HuH-7 (cell line): ENCODE results near the gene PDGFB.
A peak's percentile ranks its signal among the peaks of the same experiment; 100 is the strongest.

Experiments used
- DNase-seq: peaks from one replicate; pipeline ENCODE4 v3.0.0; 2011; ENCODE audit warnings: low spot score

Gene PDGFB

DNA sequence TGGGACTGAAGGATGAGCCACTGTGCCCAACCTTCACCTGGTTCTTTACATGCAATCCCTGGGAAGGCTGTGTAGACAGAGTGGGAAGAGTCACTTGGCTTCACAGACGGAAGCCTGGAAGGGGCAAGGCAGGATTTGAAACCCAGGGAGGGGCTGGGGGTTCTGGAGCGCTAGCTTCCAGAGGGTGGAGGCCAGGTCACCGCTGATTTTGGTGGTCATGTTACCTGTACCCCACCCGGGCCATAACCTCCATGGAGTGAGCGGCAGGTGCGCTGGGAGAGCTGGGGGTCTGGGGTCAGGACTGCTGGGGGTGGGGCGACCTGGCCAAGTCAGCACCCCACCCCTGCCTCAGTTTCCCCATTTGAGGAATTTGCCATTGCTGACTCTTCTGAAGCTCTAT, 38.3 kb downstream of the PDGFB start:
- DNase-seq: no peak

DNA sequence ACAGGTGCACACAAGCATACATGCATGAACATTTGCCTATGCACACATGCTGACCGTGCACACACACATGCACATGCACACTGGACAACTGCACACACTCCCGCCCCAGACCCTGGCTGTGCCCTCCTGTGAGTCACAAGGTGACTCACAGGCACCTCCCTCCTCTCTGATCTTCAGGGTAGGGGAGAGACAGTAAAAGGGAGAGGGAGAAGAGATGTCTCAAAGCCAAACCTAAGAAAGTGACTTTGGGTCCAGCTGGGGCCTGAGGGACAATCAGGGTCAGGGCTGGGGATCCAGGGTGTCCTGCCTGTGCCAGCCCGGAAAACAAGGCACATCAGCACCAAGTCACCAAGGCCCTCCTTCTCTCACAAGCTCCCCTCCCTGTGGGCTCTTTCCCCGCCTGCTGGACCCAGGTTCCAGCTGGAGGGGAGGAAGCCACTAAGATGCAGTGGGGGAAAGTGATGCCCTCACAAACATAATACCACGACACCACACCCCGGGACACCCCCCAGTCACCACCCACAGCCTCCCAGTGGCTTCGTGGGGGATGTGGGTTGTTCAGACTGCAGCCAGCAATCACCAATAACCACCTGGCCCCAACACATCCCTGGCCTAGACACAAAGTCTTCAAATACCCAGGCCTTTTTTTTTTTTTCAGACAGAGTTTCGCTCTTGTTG, 39.3 kb downstream of the PDGFB start:
- no peak for DNase-seq

GRCh38 chr22:39204216-39204615, 40.6 kb downstream of the PDGFB start:
- DNase-seq: no peak

DNA sequence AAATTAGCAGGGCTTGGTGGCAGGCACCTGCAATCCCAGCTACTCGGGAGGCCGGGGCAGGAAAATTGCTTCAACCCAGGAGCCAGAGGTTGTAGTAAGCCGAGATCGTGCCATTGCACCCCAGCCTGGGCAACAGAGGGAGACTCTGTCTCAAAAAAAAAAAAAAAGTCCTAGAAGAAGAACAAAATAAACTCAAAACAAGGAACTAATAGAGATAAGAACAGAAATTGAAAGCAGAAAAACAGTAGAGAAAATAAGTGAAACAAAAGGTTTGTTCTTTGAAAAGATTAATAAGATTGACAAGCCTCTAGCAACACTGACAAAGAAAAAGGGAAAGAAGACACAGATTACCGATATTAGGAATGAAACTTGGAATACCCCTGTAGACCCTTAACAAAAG, 47.2 kb downstream of the PDGFB start:
- DNase-seq: no peak

- DNase-seq: no peak
Observed at GRCh38 chr22:39194098-39194497, 50.7 kb downstream of the PDGFB start.

DNA sequence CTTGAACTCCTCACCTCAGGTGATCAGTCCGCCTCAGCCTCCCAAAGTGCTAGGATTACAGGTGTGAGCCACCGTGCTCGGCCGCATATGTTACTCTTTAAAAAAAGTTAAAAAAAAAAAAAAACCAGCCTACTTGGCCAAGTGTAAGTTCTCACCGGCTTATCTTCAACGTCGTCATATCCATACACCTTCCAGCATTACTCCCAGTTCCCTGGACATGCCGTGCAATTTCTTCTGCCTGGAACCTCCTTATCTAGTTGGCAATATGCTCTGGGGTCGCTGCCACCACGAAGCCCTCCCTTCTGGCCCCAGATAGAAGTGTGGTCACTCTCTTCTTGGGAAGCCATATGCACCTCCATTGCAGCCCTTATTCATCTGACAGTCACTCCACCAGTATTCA, 56.0 kb downstream of the PDGFB start:
- DNase-seq: no peak

- no peak for DNase-seq
Observed at GRCh38 chr22:39185601-39186012, 59.2 kb downstream of the PDGFB start.

GRCh38 chr22:39184586-39185577, 59.9 kb downstream of the PDGFB start:
- DNase-seq: no peak

DNA sequence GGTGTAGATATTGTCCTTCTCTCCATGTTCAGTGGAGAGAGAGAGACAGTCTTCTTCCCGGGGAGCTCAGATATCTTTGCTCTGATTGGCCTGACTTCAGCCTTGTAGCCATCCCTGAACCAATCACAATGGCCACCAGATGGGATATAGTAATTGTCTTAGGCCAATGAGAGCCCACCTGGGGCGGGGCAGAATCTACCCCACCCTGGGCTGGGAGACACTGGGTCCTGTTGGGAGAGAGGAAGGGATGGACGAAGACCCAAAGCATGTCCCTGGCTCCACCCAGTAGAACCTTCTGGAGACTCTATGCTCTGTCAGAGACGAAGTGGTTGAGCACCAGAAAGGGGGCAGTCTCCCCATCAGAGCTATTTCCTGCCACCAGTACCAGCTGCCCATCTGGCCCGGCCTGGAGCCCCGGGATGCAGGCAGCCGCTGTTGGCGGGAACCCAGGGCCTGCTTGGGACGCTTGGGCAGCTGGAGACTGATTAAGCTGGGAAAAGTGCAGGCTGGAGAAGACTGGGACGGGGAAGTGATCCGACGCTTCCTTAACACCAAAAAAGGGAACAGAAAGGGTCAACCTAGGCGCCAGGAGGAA, 60.7 kb downstream of the PDGFB start:
- no peak for DNase-seq

DNA sequence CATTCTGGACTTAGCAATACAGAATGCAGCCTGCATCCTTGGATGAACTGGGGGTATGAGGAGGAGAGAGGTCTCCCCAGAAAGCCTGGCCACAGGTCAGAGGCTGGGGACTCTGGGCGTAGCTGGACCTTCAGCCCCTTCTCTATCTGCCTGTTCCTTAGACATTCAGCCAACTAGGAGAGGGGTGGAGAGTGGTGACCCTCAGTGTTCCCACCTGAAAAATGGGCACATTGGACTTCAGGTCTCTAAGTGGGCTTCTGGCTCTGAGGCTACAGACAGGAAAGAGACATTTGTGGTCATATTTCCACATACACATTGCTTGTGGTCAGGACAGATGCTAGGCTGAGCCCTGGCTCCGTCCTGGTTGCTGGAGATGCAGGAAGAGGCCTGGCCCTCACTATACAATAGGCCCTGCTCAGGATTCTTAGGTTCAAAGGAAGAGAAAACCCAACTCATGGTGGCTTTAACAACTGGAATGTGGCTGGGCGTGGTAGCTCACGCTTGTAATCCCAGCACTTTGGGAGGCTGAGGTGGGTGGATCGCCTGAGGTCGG, 62.2 kb downstream of the PDGFB start:
- DNase-seq: no peak

DNA sequence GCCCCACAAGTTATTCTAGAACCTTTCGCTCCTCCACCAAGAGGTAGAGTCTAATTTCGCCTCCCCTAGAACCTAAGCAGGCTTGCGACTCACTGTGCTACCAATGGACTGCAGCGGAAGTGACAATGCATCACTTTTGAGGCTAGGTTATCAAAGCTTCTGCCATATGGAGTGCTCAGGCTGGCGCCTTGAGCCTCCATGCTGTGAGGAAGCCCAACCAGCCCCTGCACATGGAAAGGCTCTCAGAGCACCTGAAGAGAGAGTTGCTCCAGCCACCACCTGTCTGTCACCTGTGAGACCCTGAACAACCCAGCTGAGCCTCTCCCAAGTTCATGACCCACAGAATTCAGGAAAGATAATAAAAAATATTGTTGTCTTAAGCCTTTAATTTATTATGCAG, 63.0 kb downstream of the PDGFB start:
- no peak for DNase-seq

- no peak for DNase-seq
Observed at GRCh38 chr22:39181356-39181755, 63.4 kb downstream of the PDGFB start.

DNA sequence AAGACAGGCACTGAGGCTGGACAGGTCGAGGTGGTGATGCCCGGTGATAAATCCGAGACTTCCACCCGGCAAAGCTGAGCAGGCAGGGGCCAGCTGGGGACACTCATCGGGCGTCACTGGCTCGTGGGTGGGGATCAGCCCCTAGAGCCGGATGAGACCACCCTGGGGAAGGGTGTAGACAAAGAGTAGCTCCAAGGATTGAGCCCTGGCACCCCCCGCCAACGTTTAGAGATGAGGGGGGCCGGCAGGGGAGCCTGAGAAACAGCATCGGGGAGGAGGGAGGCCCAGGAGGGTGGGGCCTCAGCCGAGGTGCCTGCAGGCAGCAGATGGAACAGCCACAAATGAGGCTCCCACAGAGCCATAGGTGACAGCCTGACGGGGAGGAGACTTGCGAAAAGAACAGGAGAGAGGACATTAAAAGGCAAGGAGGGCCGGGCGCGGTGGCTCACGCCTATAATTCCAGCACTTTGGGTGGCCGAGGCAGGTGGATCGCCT, 64.9 kb downstream of the PDGFB start:
- no peak for DNase-seq

GRCh38 chr22:39179401-39179827, 65.4 kb downstream of the PDGFB start:
- DNase-seq: no peak

DNA sequence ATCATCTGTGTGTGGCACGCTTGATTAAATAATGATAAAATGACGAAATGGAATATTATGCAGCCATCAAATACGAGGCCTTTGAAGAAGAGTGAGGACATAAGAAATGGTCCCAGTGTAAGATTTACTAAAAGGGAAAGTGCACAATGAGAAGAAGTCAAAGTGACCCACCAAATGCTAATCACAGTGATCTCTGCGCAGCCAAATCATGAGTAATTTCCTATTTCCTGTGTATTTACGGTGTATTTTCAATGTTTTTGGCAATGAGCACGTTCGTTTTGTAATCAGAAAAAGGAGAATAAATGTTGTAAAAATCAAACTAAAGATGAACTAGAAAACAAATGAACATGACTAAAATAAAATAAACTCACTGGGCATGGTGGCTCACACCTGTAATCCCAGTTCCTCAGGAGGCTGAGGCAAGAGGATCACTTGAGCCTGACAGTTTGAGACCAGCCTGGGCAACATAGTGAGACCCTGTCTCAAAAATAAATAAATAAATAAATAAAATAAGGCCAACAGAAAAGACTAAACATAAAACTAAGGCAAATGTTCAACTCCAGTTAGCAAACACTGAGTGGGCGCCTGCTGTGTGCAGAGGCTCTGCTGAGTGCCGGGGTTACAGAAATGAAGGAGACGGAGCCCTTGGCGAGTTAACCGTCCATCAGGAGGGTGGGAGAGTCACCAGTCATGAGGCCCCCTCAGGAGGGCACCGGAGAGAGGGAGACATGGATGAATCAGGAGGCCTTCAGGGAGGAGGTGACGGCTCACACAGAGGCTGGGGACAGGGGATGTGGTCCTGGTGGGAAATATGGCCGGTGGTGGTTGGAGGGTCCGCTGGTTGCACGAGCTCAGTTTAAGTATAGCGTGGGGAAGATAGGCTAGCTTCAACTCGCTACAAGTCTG, 66.3 kb downstream of the PDGFB start:
- no peak for DNase-seq

GRCh38 chr22:39177791-39178190, 67.0 kb downstream of the PDGFB start:
- no peak for DNase-seq

DNA sequence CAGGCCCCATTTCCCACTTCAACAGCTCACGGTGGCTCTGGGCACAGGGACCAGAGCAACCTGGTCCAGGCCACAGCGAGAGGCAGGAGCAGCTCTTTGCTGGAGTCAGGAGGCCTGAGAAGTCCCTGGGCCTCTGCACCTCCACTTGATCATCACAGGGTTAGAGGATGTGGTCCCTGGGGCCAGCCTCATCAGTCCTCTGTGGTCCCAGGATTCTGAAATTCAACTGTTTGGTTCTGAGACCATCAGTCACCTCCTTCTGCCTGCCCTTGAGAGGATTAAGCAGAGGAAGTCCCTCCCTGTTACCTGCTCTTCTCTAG, 67.4 kb downstream of the PDGFB start:
- no peak for DNase-seq

DNA sequence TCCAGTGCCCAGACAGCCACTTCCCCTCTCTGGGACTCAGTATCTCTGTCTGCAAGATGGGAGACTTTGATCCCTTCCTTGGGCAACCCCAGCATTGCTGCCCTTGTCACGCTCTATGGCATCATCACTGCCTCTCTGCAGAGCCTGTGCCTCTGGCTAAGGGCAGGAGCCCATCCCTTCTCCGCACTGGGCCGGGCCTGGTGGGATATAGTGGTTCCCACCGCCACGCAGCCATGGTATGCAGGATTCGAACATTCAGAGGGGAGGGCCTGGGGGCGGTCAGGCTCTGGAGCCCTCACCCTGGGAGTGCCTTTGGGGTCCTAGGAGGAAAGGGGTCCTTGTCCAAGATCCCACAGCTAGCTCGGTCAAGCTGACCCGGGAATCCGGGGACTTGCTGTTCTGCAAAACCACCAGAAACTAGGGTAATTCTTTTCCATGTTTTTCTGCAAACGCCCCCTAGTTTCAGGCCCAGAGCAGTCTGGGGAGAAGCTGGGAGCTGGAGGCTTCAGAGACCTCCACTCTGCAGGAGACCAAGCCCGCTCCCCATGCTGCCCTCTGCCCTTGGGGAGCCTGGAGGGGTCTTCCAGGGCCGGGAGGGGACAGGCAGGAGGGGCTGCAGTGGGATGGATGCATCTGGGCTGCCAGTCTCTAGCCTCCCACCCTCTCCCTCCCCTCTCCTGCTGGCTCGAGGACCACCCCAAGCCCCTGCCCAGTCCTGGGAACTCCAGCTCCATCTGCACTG, 67.9 kb downstream of the PDGFB start:
- DNase-seq: no peak

DNA sequence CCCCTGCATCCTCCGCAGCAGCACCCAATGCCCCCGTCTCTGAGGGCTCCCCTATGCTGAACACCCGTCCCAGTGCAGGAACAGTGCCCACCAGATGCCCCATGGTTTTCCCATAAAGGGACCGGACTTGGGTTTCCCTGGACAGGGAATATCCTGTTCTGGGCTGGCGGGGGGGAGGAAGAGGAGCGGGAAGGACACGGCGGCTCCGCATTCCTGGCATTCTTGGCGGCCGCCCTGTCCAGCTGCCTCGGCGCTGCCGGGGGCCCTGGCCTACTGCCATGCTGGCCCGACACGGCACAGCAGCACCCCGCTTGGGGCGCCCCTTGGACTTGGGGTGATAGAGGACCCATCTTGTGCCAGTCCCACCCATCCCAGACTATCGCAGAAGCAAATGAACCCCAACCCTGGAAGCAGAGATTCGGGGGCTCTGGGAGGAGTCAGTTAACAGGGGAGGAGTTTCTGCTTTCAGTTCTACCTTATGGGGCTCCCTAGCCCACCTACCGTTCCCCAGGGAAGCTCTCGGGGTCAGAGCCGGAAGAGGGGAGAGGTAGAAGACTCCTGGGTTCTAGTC, 68.6 kb downstream of the PDGFB start:
- peak; percentile 59 for DNase-seq

DNA sequence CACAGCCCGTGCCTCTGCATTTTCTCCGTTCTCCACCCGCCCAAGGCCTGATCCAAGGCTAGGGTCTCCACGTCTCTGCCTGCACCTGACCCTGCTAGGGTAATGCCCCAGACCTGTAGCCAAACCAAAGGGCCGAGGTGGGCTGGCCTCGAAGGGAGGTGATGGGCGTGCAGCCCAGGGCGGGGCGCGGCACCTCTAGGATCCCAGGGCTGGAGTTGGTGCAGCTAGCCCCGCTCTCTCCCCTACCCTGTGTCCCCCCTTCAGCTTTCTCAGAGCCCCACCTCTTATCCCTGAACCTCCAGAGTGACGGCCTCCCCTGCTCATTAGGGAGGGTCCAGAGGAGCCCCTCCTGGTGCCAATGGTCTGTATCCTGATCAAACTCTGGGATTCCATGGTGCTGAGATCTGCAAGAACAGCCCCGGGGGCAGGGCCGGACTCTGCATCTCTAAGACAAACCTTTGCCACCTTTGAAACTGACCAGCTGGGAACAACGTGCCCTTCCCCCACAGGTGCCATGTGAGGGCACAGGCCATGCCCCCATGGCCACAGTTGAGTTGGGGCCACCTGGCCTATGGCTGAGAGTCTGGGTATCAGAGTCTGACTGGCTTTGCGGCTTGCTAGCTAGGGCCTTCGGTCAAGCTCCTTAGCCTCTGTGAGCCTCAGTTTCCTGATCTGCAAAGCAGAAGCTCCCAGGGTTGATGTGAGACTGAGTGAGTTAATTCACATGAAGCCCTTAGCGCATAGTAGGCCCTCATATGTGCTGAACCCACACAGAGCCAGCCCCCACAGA, 69.2 kb downstream of the PDGFB start:
- no peak for DNase-seq
